DOHH2 (cell line): ENCODE results near the gene FOXP3.
A peak's percentile ranks its signal among the peaks of the same experiment; 100 is the strongest.

Experiments used
- H3F3A ChIP-seq: fragments of 200-600 bp; sonication (generic), shearing (Covaris generic); 2 replicates; pipeline ENCODE4 v1.6.0; 2016; ENCODE audit warnings: antibody characterized with exemption, mild to moderate bottlenecking; ENCODE audit not compliant: control insufficient read depth, insufficient read depth
- H3K27ac ChIP-seq: fragments of 200-600 bp; sonication (generic); 2 replicates; pipeline ENCODE4 v1.5.1; 2014; ENCODE audit warnings: low read depth, mild to moderate bottlenecking, low read length, moderate library complexity
- H3K27me3 ChIP-seq: fragments of 200-600 bp; sonication (generic); 2 replicates; pipeline ENCODE4 v1.6.1; 2014; ENCODE audit warnings: mild to moderate bottlenecking, low read length, mixed read lengths; ENCODE audit not compliant: control insufficient read depth
- H3K36me3 ChIP-seq: fragments of 200-600 bp; sonication (generic); 2 replicates; pipeline ENCODE4 v1.6.1; 2014; ENCODE audit warnings: mild to moderate bottlenecking, low read length, moderate library complexity, mixed read lengths; ENCODE audit not compliant: control insufficient read depth
- H3K4me1 ChIP-seq: fragments of 200-600 bp; sonication (generic); 2 replicates; pipeline ENCODE4 v1.6.1; 2014; ENCODE audit warnings: mild to moderate bottlenecking, low read length, mixed read lengths; ENCODE audit not compliant: control insufficient read depth
- H3K4me2 ChIP-seq: fragments of 200-600 bp; sonication (generic); 2 replicates; pipeline ENCODE4 v1.6.0; 2014; ENCODE audit warnings: mild to moderate bottlenecking, low read length, moderate library complexity
- H3K4me3 ChIP-seq: fragments of 200-600 bp; sonication (generic); 2 replicates; pipeline ENCODE4 v1.5.1; 2014; ENCODE audit warnings: mild to moderate bottlenecking, low read length, mixed read lengths
- H3K79me2 ChIP-seq: fragments of 200-600 bp; sonication (generic); 2 replicates; pipeline ENCODE4 v1.6.1; 2014; ENCODE audit warnings: mild to moderate bottlenecking, low read length, mixed read lengths; ENCODE audit not compliant: control insufficient read depth
- H3K9me2 ChIP-seq: fragments of 200-600 bp; sonication (generic); replicated peaks from 2 replicates; pipeline ENCODE4 v1.6.1; 2014; ENCODE audit warnings: mild to moderate bottlenecking, low read length, mixed read lengths; ENCODE audit not compliant: control insufficient read depth
- H3K9me3 ChIP-seq: fragments of 200-600 bp; sonication (generic); 2 replicates; pipeline ENCODE4 v1.6.1; 2014; ENCODE audit warnings: antibody characterized with exemption, low read length, mixed read lengths; ENCODE audit not compliant: control insufficient read depth, insufficient read depth
- H4K20me1 ChIP-seq: fragments of 200-600 bp; sonication (generic); 2 replicates; pipeline ENCODE4 v1.6.0; 2014; ENCODE audit warnings: low read depth, mild to moderate bottlenecking, antibody characterized with exemption, low read length, moderate library complexity; ENCODE audit not compliant: control insufficient read depth, insufficient read depth
- EZH2phosphoT487 ChIP-seq: fragments of 200-600 bp; sonication (generic); IDR thresholded peaks from 2 replicates; pipeline ENCODE4 v1.6.1; 2017; ENCODE audit warnings: borderline replicate concordance, mild to moderate bottlenecking, antibody characterized with exemption, low read length, moderate library complexity, mixed read lengths
- TF ChIP-seq, protein P1 (sequence below): fragments of 200-600 bp; sonication (generic); IDR thresholded peaks from one replicate; pipeline ENCODE4 v1.5.1; 2014; ENCODE audit warnings: antibody characterized with exemption, mild to moderate bottlenecking, low read depth, low read length; ENCODE audit not compliant: poor library complexity, severe bottlenecking

FOXP3 gene

DNA sequence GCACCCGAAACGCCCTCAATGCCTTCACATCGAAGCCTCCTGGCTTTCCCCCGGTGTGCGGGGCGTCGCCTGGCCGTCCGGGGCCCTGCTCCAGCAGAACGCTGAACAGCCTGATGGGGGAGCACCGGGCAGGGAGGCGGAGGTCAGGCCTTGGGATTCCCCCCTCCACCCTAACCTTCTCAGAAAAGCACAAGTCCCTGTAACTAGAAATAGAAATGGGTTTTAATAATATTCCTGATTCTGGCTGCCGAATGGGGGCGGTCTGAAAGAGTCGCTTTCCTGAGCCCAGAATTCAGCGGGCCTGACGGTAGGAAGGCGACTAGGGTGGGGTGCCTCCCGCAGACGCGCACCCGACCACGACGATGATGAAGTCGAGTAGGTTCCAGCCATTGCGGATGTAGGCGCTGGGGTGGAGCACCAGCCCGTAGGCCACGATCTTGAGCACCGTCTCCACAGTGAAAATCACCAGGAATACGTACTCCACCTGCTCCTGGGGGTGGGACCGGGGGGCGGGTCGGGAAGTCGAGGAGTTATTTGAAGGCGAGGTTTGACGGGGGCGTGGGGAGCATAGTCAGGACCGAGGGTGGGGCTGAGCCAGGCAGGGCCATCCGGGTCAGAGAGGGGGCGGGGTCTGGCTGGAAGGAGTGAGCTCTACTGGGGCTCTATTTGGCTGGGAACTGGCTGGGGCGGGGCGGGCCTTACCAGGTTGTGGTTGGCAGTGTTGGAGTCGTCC is 33.8 kb downstream of the FOXP3 start:
- TF ChIP-seq EZH2phosphoT487: no peak
- TF ChIP-seq, protein P1, sequence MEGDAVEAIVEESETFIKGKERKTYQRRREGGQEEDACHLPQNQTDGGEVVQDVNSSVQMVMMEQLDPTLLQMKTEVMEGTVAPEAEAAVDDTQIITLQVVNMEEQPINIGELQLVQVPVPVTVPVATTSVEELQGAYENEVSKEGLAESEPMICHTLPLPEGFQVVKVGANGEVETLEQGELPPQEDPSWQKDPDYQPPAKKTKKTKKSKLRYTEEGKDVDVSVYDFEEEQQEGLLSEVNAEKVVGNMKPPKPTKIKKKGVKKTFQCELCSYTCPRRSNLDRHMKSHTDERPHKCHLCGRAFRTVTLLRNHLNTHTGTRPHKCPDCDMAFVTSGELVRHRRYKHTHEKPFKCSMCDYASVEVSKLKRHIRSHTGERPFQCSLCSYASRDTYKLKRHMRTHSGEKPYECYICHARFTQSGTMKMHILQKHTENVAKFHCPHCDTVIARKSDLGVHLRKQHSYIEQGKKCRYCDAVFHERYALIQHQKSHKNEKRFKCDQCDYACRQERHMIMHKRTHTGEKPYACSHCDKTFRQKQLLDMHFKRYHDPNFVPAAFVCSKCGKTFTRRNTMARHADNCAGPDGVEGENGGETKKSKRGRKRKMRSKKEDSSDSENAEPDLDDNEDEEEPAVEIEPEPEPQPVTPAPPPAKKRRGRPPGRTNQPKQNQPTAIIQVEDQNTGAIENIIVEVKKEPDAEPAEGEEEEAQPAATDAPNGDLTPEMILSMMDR: no peak
- no peaks in the 10 kb centered on the region for H4K20me1 ChIP-seq
- H3K27ac ChIP-seq: no peak overlapping the region
- H3K36me3 ChIP-seq: no peaks in the 10 kb centered on the region
- H3K4me1 ChIP-seq: peaks cover 9% of the 10 kb centered on the region; the same call in 1 of the 2 replicates
- H3K9me3 ChIP-seq: no peaks in the 10 kb centered on the region
- H3K9me2 ChIP-seq: no peaks in the 10 kb centered on the region
- H3F3A ChIP-seq: no peaks in the 10 kb centered on the region
- peak overlapping the region; percentile 56 for H3K4me2 ChIP-seq
- H3K4me3 ChIP-seq: peak overlapping the region; percentile 45
- no peaks in the 10 kb centered on the region for H3K79me2 ChIP-seq
- H3K27me3 ChIP-seq: no peaks in the 10 kb centered on the region

DNA sequence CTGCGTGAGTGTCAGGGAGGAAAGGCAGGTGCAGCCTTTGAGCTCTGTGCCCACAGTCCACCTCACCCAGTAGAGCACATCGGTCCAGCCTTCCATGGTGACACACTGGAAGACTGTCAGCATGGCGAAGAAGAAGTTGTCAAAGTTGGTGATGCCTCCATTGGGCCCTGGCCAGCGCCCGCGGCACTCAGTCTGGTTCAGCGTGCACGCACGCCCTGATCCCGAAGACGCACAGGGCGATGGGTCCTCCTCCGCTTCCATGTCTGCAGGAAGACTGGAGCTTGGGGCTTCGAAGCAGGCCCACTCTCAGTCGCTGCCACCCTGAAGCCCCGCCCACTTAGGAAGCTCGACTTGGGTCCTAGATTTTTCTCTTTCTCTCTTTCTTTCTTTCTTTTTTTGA is 36.3 kb downstream of the FOXP3 start:
- peaks cover 9% of the 10 kb centered on the region; the same call in 1 of the 2 replicates for H3K4me1 ChIP-seq
- no peaks in the 10 kb centered on the region for H4K20me1 ChIP-seq
- H3K9me3 ChIP-seq: no peaks in the 10 kb centered on the region
- no peaks in the 10 kb centered on the region for H3K79me2 ChIP-seq
- no peaks in the 10 kb centered on the region for H3F3A ChIP-seq
- no peak overlapping the region for H3K27ac ChIP-seq
- no peaks in the 10 kb centered on the region for H3K9me2 ChIP-seq
- no peaks in the 10 kb centered on the region for H3K36me3 ChIP-seq
- H3K27me3 ChIP-seq: no peaks in the 10 kb centered on the region
- no peak overlapping the region for H3K4me2 ChIP-seq
- TF ChIP-seq, protein P1: no peak
- TF ChIP-seq EZH2phosphoT487: no peak
- no peak overlapping the region for H3K4me3 ChIP-seq

DNA sequence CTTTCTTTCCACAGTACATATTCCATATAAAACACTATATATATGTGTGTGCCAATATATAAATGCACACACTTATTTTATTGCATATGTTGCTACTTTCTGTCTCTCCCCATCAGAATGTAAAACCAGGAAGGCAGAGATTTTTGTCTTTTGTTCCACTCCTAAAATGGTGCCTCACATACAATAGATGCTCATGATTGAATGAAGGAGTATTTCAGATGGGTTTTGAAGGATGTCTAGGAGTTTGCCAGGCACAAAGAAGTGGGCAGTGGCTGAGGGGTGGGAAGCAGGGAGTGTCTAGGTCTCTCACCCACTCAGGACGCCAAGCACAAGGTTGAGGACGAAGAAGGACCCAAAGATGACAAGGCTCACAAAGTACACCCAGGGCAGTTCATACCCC is 36.8 kb downstream of the FOXP3 start:
- Histone ChIP-seq H3K9me3 (no peaks in the 10 kb centered on the region), H3K4me2 (no peak overlapping the region)
- no peak for TF ChIP-seq EZH2phosphoT487
- TF ChIP-seq, protein P1: no peak

More for the DNA sequence above, 36.8 kb downstream of the FOXP3 start:
- H3F3A ChIP-seq: no peaks in the 10 kb centered on the region
- H3K36me3 ChIP-seq: no peaks in the 10 kb centered on the region
- H3K27me3 ChIP-seq: no peaks in the 10 kb centered on the region
- no peak overlapping the region for H3K27ac ChIP-seq
- no peaks in the 10 kb centered on the region for H3K9me2 ChIP-seq
- H3K4me1 ChIP-seq: peaks cover 9% of the 10 kb centered on the region; the same call in 1 of the 2 replicates
- H3K4me3 ChIP-seq: no peak overlapping the region
- no peaks in the 10 kb centered on the region for H4K20me1 ChIP-seq
- no peaks in the 10 kb centered on the region for H3K79me2 ChIP-seq
